Right lobe of liver (tissue), 6 donors: ENCODE data around the gene ZFR2. TPM values are rescaled to one million over a fixed set of nuclear protein-coding genes. Genes with fewer than 3 reads are reported as not detected.
A peak's percentile ranks its signal among the peaks of the same experiment; 100 is the strongest.

Experiments used
- ATAC-seq, 4 donors: fragments of 200-7000 bp; cut with Tn5 transposase; one replicate each; pipeline ENCODE4 v1.9.1; 2020; ENCODE audit warnings: mild to moderate bottlenecking in 4 of 4, moderate library complexity in 4 of 4
- DNase-seq, 3 donors: peaks; one replicate each; pipeline ENCODE4 v3.0.0-alpha.2; 2020
- H3K27ac ChIP-seq, 3 donors: fragments of 200-600 bp; one replicate each; pipeline ENCODE4 v1.8.0; 2022
- H3K27me3 ChIP-seq, 2 donors: fragments of 200-600 bp; one replicate each; pipeline ENCODE4 v1.8.0; 2022
- H3K36me3 ChIP-seq, 4 donors: fragments of 200-600 bp; sonication (generic) in 1 of 4; one replicate each; pipeline versions ENCODE4 v1.5.1 to v1.8.0; 2017 to 2022; ENCODE audit warnings: control low read depth in 1 of 4
- H3K4me1 ChIP-seq, 4 donors: fragments of 200-600 bp; sonication (generic) in 1 of 4; one replicate each; pipeline versions ENCODE4 v1.5.1 to v1.8.0; 2017 to 2022; ENCODE audit warnings: control low read depth in 1 of 4
- H3K4me3 ChIP-seq, 3 donors: fragments of 200-600 bp; one replicate each; pipeline ENCODE4 v1.8.0; 2022
- H3K9me3 ChIP-seq, 4 donors: fragments of 200-600 bp; sonication (generic) in 1 of 4; one replicate each; pipeline versions ENCODE4 v1.5.1 to v1.8.0; 2017 to 2022; ENCODE audit warnings: control low read depth in 1 of 4
- CTCF ChIP-seq, 4 donors: fragments of 200-600 bp in 3 of 4; fragments of 450-650 bp in 1 of 4; IDR thresholded peaks; one replicate each; pipeline versions ENCODE4 v1.5.1 to v1.8.0; 2016 to 2022; ENCODE audit warnings: antibody characterized with exemption in 4 of 4, mild to moderate bottlenecking in 2 of 4
- POLR2A ChIP-seq: fragments of 450-650 bp; IDR thresholded peaks from one replicate; pipeline ENCODE4 v1.6.1; 2017; ENCODE audit warnings: antibody characterized with exemption, mild to moderate bottlenecking
- WGBS: methylation state at CpG from one replicate; pipeline ENCODE4 v1.1.6; 2018; ENCODE audit warnings: low coverage, low lambda C conversion rate; ENCODE audit not compliant: insufficient coverage; ENCODE audit errors: missing lambda C conversion rate; 5-methylcytosine and 5-hydroxymethylcytosine counted together
- intact Hi-C, 2 donors: fragments of 100-400 bp; cut with DNase I; formaldehyde crosslinking; loops; one replicate each; pipeline versions ENCODE4 v1.11.2 to v1.14.1; 2022
- total RNA-seq, 6 experiments: library from RNA; depleted of rRNA in 2 of 6; stranded (reverse); fragments of >200 nt in 2 of 6; fragmentation: NEBNext Ultra II Directional in 3 of 6; extraction: Animal tissue kit (Norgen Biotek cat#: 25700) in 3 of 6; gene quantifications; one replicate each; pipeline versions ENCODE4 v1.1.0 to v1.2.4, GENCODE V29; 2016 to 2023
- donor health status: DM: no; HTN: yes; CAD: no.
- donor health status: DM: no; HTN: no; CAD: no.
- donor health status: DM: no; HTN: no; CAD: no.
- donor health status: DM: no; HTN: yes; CAD: no.
- donor health status: DM: no; HTN: yes; CAD: no.

ZFR2 gene
- total RNA-seq, 6 experiments from 2014 or later = not detected

GRCh38 chr19:3770136-3770999 lies 98.5 kb downstream of the ZFR2 start:
- intact Hi-C loops = no loop called here
- H3K4me1 ChIP-seq = no peaks in the 10 kb centered on the region
- no peak overlapping the region for H3K27ac ChIP-seq
- no peaks in the 10 kb centered on the region for H3K27me3 ChIP-seq
- ATAC-seq = peak in 2 of 4 donors; percentile 5 to 16
- no peaks in the 10 kb centered on the region for H3K9me3 ChIP-seq
- H3K36me3 ChIP-seq = peaks cover 0 to 16% (median 0%) of the 10 kb centered on the region in 4 donors
- H3K4me3 ChIP-seq = no peak overlapping the region
- no peak for DNase-seq
- WGBS = no CpG with 5 or more reads among the region's 53 CpGs
- TF ChIP-seq CTCF (IDR thresholded peaks at IDR 0.05) (no peak), POLR2A (no peak)

- no CpG with 5 or more reads among the region's 17 CpGs for WGBS
- TF ChIP-seq POLR2A = no peak
- no peak for TF ChIP-seq CTCF (IDR thresholded peaks at IDR 0.05)
- H3K27ac ChIP-seq = no peak overlapping the region
- ATAC-seq (peak in 1 of 4 donors; percentile 4), DNase-seq (no peak)
- H3K4me1 ChIP-seq = no peaks in the 10 kb centered on the region
- no peaks in the 10 kb centered on the region for H3K27me3 ChIP-seq
- H3K36me3 ChIP-seq = peaks cover 0 to 20% (median 0%) of the 10 kb centered on the region in 4 donors
- H3K4me3 ChIP-seq = no peak overlapping the region
- no peaks in the 10 kb centered on the region for H3K9me3 ChIP-seq
- intact Hi-C loops = no loop called here
Measured at GRCh38 chr19:3769494-3769893, 99.3 kb downstream of the ZFR2 start.

- H3K36me3 ChIP-seq = peaks cover 0 to 20% (median 0%) of the 10 kb centered on the region in 4 donors
- H3K9me3 ChIP-seq = no peaks in the 10 kb centered on the region
- WGBS = 78% methylated on average over 4 of the region's 7 CpGs
- H3K4me3 ChIP-seq = no peak overlapping the region
- no peak overlapping the region for H3K27ac ChIP-seq
- ATAC-seq (no peak), DNase-seq (no peak)
- intact Hi-C loops = no loop called here
- no peaks in the 10 kb centered on the region for H3K27me3 ChIP-seq
- TF ChIP-seq CTCF (IDR thresholded peaks at IDR 0.05) (no peak), POLR2A (no peak)
- no peaks in the 10 kb centered on the region for H3K4me1 ChIP-seq
Measured at GRCh38 chr19:3768748-3769099, 100.1 kb downstream of the ZFR2 start.

GRCh38 chr19:3768015-3768747 lies 100.7 kb downstream of the ZFR2 start:
- DNase-seq (no peak), ATAC-seq (no peak)
- TF ChIP-seq CTCF (IDR thresholded peaks at IDR 0.05) = no peak
- TF ChIP-seq POLR2A = no peak
- no peaks in the 10 kb centered on the region for H3K27me3 ChIP-seq
- peaks cover 0 to 20% (median 0%) of the 10 kb centered on the region in 4 donors for H3K36me3 ChIP-seq
- no peaks in the 10 kb centered on the region for H3K9me3 ChIP-seq
- intact Hi-C loops = no loop called here
- no peak overlapping the region for H3K4me3 ChIP-seq
- no peak overlapping the region for H3K27ac ChIP-seq
- peaks cover 0 to 5% (median 1%) of the 10 kb centered on the region in 4 donors for H3K4me1 ChIP-seq
- WGBS = 50% methylated on average over 2 of the region's 25 CpGs
